Nucleus accumbens (tissue), 56 donors: Measurements from ENCODE around the gene TMEM238.
A peak's percentile ranks its signal among the peaks of the same experiment; 100 is the strongest.
"Not testable (repeated sequence)": the region's sequence is repeated elsewhere in the genome, so short reads cannot be mapped to it uniquely, and the experiment has no call there.

Experiments used
- DNase-seq, 56 donors: peaks; one replicate each; lab custom pipeline; 2025; lab: John Stamatoyannopoulos, UW

Gene TMEM238

GRCh38 chr19:55405638-55406037, 21.5 kb upstream of the TMEM238 start:
- no peak for DNase-seq

GRCh38 chr19:55402509-55402908, 18.4 kb upstream of the TMEM238 start:
- DNase-seq, result no peak

- not testable (repeated sequence) for DNase-seq
These were observed 17.3 kb upstream of the TMEM238 start for GRCh38 chr19:55401390-55401789.

- no peak for DNase-seq
These were observed 16.4 kb upstream of the TMEM238 start for GRCh38 chr19:55400281-55401087.

GRCh38 chr19:55398200-55398925, 14.3 kb upstream of the TMEM238 start:
- DNase-seq, result no peak

- DNase-seq, result no peak
These were observed 9.0 kb upstream of the TMEM238 start for GRCh38 chr19:55392820-55393761.

- no peak for DNase-seq
These were observed 7.9 kb upstream of the TMEM238 start for GRCh38 chr19:55391702-55392615.

- no peak for DNase-seq
These were observed 7.1 kb upstream of the TMEM238 start for GRCh38 chr19:55391191-55391670.

- no peak for DNase-seq
These were observed 6.4 kb upstream of the TMEM238 start for GRCh38 chr19:55390461-55390880.

- no peak for DNase-seq
These were observed 5.6 kb upstream of the TMEM238 start for GRCh38 chr19:55389386-55390317.

GRCh38 chr19:55387736-55388497, 3.8 kb upstream of the TMEM238 start:
- DNase-seq, result no peak

- no peak for DNase-seq
These were observed 2.4 kb upstream of the TMEM238 start for GRCh38 chr19:55386493-55386971.

GRCh38 chr19:55385724-55386492, 1.8 kb upstream of the TMEM238 start, which contains the start of gene RPL28:
TSS of gene RPL28 (plus strand) at chr19:55385932. CDS start at chr19:55386358, 426 bp downstream.
- DNase-seq, result peak in 55 of 56 donors; percentile 83 to 99 (median 97)

- DNase-seq, result peak in 55 of 56 donors; percentile 27 to 98 (median 90)
These were observed 1.0 kb upstream of the TMEM238 start for GRCh38 chr19:55384920-55385723.

GRCh38 chr19:55383279-55384130, 587 bp downstream of the TMEM238 start:
- DNase-seq, result peak in 36 of 56 donors; percentile 9 to 58 (median 33)
